IMR-90 (cell line): ENCODE data around the gene CXCL9. TPM values are rescaled to one million over a fixed set of nuclear protein-coding genes. Genes with fewer than 3 reads are reported as not detected.
A peak's percentile ranks its signal among the peaks of the same experiment; 100 is the strongest.

Experiments
- ATAC-seq: fragments of 200-7000 bp; cut with Tn5 transposase; 2 replicates; pipeline ENCODE4 v1.9.1; 2020; ENCODE audit warnings: low read depth, mild to moderate bottlenecking, moderate library complexity
- BruUV-seq: library from RNA; stranded (reverse); fragments of 400-500 nt; replicated peaks from 2 replicates; lab custom pipeline; 2021; lab: Mats Ljungman, UMichigan
- CTCF ChIA-PET: fragments of 300-600 bp; formaldehyde crosslinking; extraction: SDS; loops from one replicate; lab custom pipeline; 2021; ENCODE audit warnings: antibody characterized with exemption; lab: Yijun Ruan, JAX
- POLR2A ChIA-PET: fragments of 300-600 bp; sonication (Branson Sonifier 250); formaldehyde crosslinking; loops from one replicate; lab custom pipeline; 2022; ENCODE audit warnings: antibody characterized with exemption; ENCODE audit not compliant: unreplicated experiment; lab: Charles Lee
- DNase-seq: peaks from one replicate; pipeline ENCODE4 v3.0.0; 2013
- H2AFZ ChIP-seq: replicated peaks from 2 replicates; pipeline ENCODE3; 2013; ENCODE audit warnings: low read length, mild to moderate bottlenecking; ENCODE audit not compliant: poor library complexity
- H2AK5ac ChIP-seq: 2 replicates; pipeline ENCODE4 v1.6.1; 2013; ENCODE audit warnings: low read depth, low read length, inconsistent platforms
- H2AK9ac ChIP-seq: replicated peaks from 2 replicates; pipeline ENCODE3; 2013; ENCODE audit warnings: mild to moderate bottlenecking, low read depth, low read length, moderate library complexity; ENCODE audit not compliant: poor library complexity
- H2BK120ac ChIP-seq: 2 replicates; pipeline ENCODE4 v1.6.1; 2013; ENCODE audit warnings: low read depth, low read length, inconsistent platforms
- H2BK15ac ChIP-seq: 3 replicates; pipeline ENCODE4 v1.6.1; 2013; ENCODE audit warnings: low read depth, low read length, inconsistent platforms
- H2BK20ac ChIP-seq: 2 replicates; pipeline ENCODE4 v1.6.1; 2013; ENCODE audit warnings: low read depth, mild to moderate bottlenecking, inconsistent platforms, low read length, moderate library complexity
- H2BK5ac ChIP-seq: 2 replicates; pipeline ENCODE4 v1.6.1; 2013; ENCODE audit warnings: mild to moderate bottlenecking, low read depth, low read length, inconsistent platforms; ENCODE audit not compliant: poor library complexity, severe bottlenecking
- H3K14ac ChIP-seq: replicated peaks from 2 replicates; pipeline ENCODE4 v1.6.1; 2013; ENCODE audit warnings: low read depth, low read length, inconsistent platforms
- H3K18ac ChIP-seq: 2 replicates; pipeline ENCODE4 v1.6.1; 2013; ENCODE audit warnings: low read depth, low read length, control low read depth
- H3K23ac ChIP-seq: 2 replicates; pipeline ENCODE4 v1.6.1; 2013; ENCODE audit warnings: low read depth, low read length, inconsistent platforms
- H3K27ac ChIP-seq: 2 replicates; pipeline ENCODE4 v1.5.1; 2013; ENCODE audit warnings: mild to moderate bottlenecking, control low read depth, low read length; ENCODE audit not compliant: insufficient read depth
- H3K27me3 ChIP-seq: 2 replicates; pipeline ENCODE4 v1.6.1; 2013; ENCODE audit warnings: low read length; ENCODE audit not compliant: control insufficient read depth, insufficient read depth
- H3K36me3 ChIP-seq: 2 replicates; pipeline ENCODE4 v1.6.1; 2013; ENCODE audit warnings: low read length, mixed read lengths; ENCODE audit not compliant: control insufficient read depth, insufficient read depth
- H3K4ac ChIP-seq: 2 replicates; pipeline ENCODE4 v1.6.1; 2013; ENCODE audit warnings: low read depth, low read length, inconsistent platforms
- H3K4me1 ChIP-seq: 2 replicates; pipeline ENCODE4 v1.6.1; 2013; ENCODE audit warnings: low read length, mixed read lengths; ENCODE audit not compliant: control insufficient read depth, insufficient read depth
- H3K4me2 ChIP-seq: 2 replicates; pipeline ENCODE4 v1.6.1; 2013; ENCODE audit warnings: low read depth, mild to moderate bottlenecking, control low read depth, low read length, moderate library complexity
- H3K4me3 ChIP-seq: 2 replicates; pipeline ENCODE4 v1.5.1; 2013; ENCODE audit warnings: low read depth, mild to moderate bottlenecking, control low read depth, low read length, moderate library complexity; ENCODE audit not compliant: insufficient read depth
- H3K56ac ChIP-seq: 2 replicates; pipeline ENCODE4 v1.6.1; 2013; ENCODE audit warnings: low read length, inconsistent platforms; ENCODE audit not compliant: insufficient read depth; ENCODE audit errors: extremely low read depth
- H3K79me1 ChIP-seq, 2 experiments: 2 replicates each; pipeline ENCODE4 v1.6.1; 2013; ENCODE audit warnings: low read length in 2 of 2, inconsistent platforms in 1 of 2, low read depth in 1 of 2
- H3K9ac ChIP-seq: 2 replicates; pipeline ENCODE4 v1.6.1; 2013; ENCODE audit warnings: low read depth, low read length, control low read depth
- H3K9me1 ChIP-seq: 2 replicates; pipeline ENCODE4 v1.6.1; 2013; ENCODE audit warnings: low read length, inconsistent platforms; ENCODE audit not compliant: insufficient read depth
- H3K9me3 ChIP-seq: 2 replicates; pipeline ENCODE4 v1.6.1; 2013; ENCODE audit warnings: low read length; ENCODE audit not compliant: control insufficient read depth, insufficient read depth
- H4K20me1 ChIP-seq: 2 replicates; pipeline ENCODE4 v1.6.1; 2013; ENCODE audit warnings: low read length, inconsistent platforms; ENCODE audit not compliant: insufficient read depth
- H4K5ac ChIP-seq: 2 replicates; pipeline ENCODE4 v1.6.1; 2013; ENCODE audit warnings: mild to moderate bottlenecking, low read depth, low read length, control low read depth
- H4K8ac ChIP-seq, 2 experiments: 2 replicates each; pipeline ENCODE4 v1.6.1; 2013; ENCODE audit warnings: low read depth in 2 of 2, low read length in 2 of 2, control low read depth in 1 of 2, inconsistent platforms in 1 of 2
- H4K91ac ChIP-seq: 2 replicates; pipeline ENCODE4 v1.6.1; 2013; ENCODE audit warnings: low read depth, low read length, inconsistent platforms; ENCODE audit not compliant: insufficient read depth
- BHLHE40 ChIP-seq: fragments of 150-350 bp; IDR thresholded peaks from 2 replicates; pipeline ENCODE4 v1.6.1; 2016; ENCODE audit warnings: mild to moderate bottlenecking, low read depth, low read length
- CEBPB ChIP-seq: IDR thresholded peaks from 2 replicates; pipeline ENCODE4 v1.6.1; 2012; ENCODE audit warnings: low read depth, low read length, improper control_type of control experiment
- NFE2L2 ChIP-seq: fragments of 150-350 bp; IDR thresholded peaks from 2 replicates; pipeline ENCODE4 v1.6.1; 2016; ENCODE audit warnings: low read depth, mild to moderate bottlenecking, low read length
- POLR2A ChIP-seq: IDR thresholded peaks from 2 replicates; pipeline ENCODE4 v1.6.1; 2012; ENCODE audit warnings: mild to moderate bottlenecking, low read depth, low read length
- RAD21 ChIP-seq: IDR thresholded peaks from 2 replicates; pipeline ENCODE4 v1.6.1; 2012; ENCODE audit warnings: low read length, improper control_type of control experiment
- RCOR1 ChIP-seq: IDR thresholded peaks from 2 replicates; pipeline ENCODE4 v1.6.1; 2012; ENCODE audit warnings: mild to moderate bottlenecking, low read length, improper control_type of control experiment; ENCODE audit not compliant: insufficient replicate concordance
- SMC3 ChIP-seq: fragments of 150-350 bp; IDR thresholded peaks from 2 replicates; pipeline ENCODE4 v1.6.1; 2016; ENCODE audit warnings: low read depth, mild to moderate bottlenecking, antibody characterized with exemption, low read length, moderate library complexity
- USF2 ChIP-seq: fragments of 150-350 bp; IDR thresholded peaks from 2 replicates; pipeline ENCODE4 v1.6.1; 2017; ENCODE audit warnings: mild to moderate bottlenecking, antibody characterized with exemption, low read length, low read depth
- WGBS, 2 experiments: methylation state at CpG; one replicate each; pipeline versions ENCODE4 v1.1.5 to v1.1.7; 2013; ENCODE audit warnings: missing lambda C conversion rate in 2 of 2; ENCODE audit not compliant: insufficient read length in 1 of 2; ENCODE audit errors: extremely low coverage in 2 of 2; 5-methylcytosine and 5-hydroxymethylcytosine counted together
- dilution Hi-C: fragments of 300-500 bp; cut with HindIII; formaldehyde crosslinking; loops from one replicate; pipeline ENCODE4 v1.14.3; 2018; ENCODE audit warnings: low sequenced_read_pairs; ENCODE audit not compliant: unreplicated experiment
- in situ Hi-C: fragments of 300-500 bp; cut with MboI; formaldehyde crosslinking; loops from 3 replicates; pipeline ENCODE4 v1.14.3; 2019; ENCODE audit warnings: low sequenced_read_pairs, inconsistent platforms, mixed read lengths
- intact Hi-C: fragments of 100-400 bp; cut with micrococcal nuclease; formaldehyde crosslinking; loops from 2 replicates; pipeline ENCODE4 v1.10.0; 2022
- polyA plus RNA-seq, 3 experiments: library from polyadenylated mRNA; depleted of rRNA; stranded (reverse); fragments of >200 nt; gene quantifications; 2 replicates each; pipeline ENCODE4 v1.2.3, GENCODE V29; 2012; ENCODE audit warnings: low replicate concordance in 1 of 3
- total RNA-seq: library from RNA; depleted of rRNA; stranded (reverse); fragments of >200 nt; gene quantifications from 2 replicates; pipeline ENCODE4 v1.2.3, GENCODE V29; 2012
- TF ChIP-seq, protein P1 (sequence below): conservative IDR thresholded peaks from 2 replicates; pipeline ENCODE4 v1.5.1; 2012; ENCODE audit warnings: mild to moderate bottlenecking, low read depth, low read length, improper control_type of control experiment

Gene CXCL9
- total and polyA plus RNA-seq, 2 of the 4 experiments (the other 2 are of a cell fraction): not detected

DNA sequence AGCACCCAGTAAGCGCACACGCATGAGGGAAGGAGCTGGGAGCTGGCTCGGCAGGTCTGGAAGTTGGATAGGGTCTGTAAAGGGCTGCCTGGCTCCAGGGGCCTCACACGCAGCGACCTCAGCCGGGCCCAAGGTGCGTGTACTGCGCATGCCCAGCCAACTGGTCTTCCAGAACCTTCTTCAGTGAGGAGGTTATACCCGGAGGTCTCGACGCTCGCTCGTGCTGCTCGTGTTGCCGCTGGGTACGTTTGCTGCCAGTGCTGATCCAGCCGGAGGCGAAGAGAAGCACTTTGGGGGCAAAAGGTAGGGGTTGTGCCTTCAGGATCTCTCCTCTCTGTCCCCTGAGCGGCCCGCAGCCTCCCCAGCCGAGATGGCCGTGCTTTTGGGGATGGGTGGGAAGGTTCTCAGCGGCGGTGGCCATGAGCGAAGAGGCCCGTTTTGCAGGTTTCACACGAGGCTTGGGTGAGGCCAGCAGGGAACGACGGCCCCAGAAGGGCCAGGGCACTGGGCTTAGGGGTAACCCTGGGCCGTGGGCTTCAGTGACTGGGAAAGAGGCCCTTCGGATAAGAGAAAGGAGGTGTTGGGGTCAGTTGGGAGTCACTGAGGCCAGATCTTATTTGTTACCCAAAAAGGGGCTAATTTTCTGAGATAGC, 3.8 kb upstream of the CXCL9 start:
- dilution Hi-C loops (no loop called here), intact Hi-C loops (no loop called here), in situ Hi-C loops (no loop called here)
- Histone ChIP-seq H3K9me1 (peaks cover 13% of the 10 kb centered on the region), H2BK120ac (peak overlapping the region; percentile 99), H3K27me3 (no peaks in the 10 kb centered on the region), H2BK5ac (peak overlapping the region; percentile 89), H3K14ac (peak overlapping the region; percentile 51), H3K9me3 (no peaks in the 10 kb centered on the region), H3K27ac (peak overlapping the region; percentile 85), H3K36me3 (no peaks in the 10 kb centered on the region), H3K79me1 (no peaks in the 10 kb centered on the region; a peak in 1 of 4 replicates), H3K4me3 (no peak overlapping the region), H2AFZ (peak overlapping the region; percentile 93), H4K5ac (peak overlapping the region; percentile 16), H3K9ac (peak overlapping the region; percentile 81; the same call in 1 of the 2 replicates), H2BK20ac (peak overlapping the region; percentile 94), H4K8ac (peak overlapping the region; percentile 87 to 96), H3K56ac (peak overlapping the region; percentile 100), H3K4me1 (peaks cover 19% of the 10 kb centered on the region), H4K91ac (peak overlapping the region; percentile 97), H4K20me1 (no peaks in the 10 kb centered on the region), H3K18ac (peak overlapping the region; percentile 97), H3K4ac (peak overlapping the region; percentile 95), H3K4me2 (peak overlapping the region; percentile 67), H2AK9ac (peak overlapping the region; percentile 91), H3K23ac (peak overlapping the region; percentile 97), H2BK15ac (peak overlapping the region; percentile 91), H2AK5ac (peak overlapping the region; percentile 98)
- ChIA-PET POLR2A (no interaction called here), CTCF (no interaction called here)
- DNase-seq (no peak), ATAC-seq (no peak)
- BruUV-seq: no TSS peak
- 97% methylated on average over 15 of the region's 31 CpGs; no CpG with 5 or more reads in 1 of the 2 experiments for WGBS, 2 experiments
- no peak for TF ChIP-seq POLR2A
- TF ChIP-seq CEBPB: no peak
- TF ChIP-seq SMC3: no peak
- TF ChIP-seq USF2: no peak
- TF ChIP-seq, protein P1, sequence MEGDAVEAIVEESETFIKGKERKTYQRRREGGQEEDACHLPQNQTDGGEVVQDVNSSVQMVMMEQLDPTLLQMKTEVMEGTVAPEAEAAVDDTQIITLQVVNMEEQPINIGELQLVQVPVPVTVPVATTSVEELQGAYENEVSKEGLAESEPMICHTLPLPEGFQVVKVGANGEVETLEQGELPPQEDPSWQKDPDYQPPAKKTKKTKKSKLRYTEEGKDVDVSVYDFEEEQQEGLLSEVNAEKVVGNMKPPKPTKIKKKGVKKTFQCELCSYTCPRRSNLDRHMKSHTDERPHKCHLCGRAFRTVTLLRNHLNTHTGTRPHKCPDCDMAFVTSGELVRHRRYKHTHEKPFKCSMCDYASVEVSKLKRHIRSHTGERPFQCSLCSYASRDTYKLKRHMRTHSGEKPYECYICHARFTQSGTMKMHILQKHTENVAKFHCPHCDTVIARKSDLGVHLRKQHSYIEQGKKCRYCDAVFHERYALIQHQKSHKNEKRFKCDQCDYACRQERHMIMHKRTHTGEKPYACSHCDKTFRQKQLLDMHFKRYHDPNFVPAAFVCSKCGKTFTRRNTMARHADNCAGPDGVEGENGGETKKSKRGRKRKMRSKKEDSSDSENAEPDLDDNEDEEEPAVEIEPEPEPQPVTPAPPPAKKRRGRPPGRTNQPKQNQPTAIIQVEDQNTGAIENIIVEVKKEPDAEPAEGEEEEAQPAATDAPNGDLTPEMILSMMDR: no peak
- no peak for TF ChIP-seq NFE2L2
- no peak for TF ChIP-seq RAD21
- no peak for TF ChIP-seq BHLHE40
- TF ChIP-seq RCOR1: no peak
